Measurements from ENCODE around the gene DAPP1. TPM values are rescaled to one million over a fixed set of nuclear protein-coding genes. Genes with fewer than 3 reads are reported as not detected.
A peak's percentile ranks its signal among the peaks of the same experiment; 100 is the strongest.

DAPP1 gene
- polyA plus RNA-seq, 4 donors = 1.8 to 2.4 (median 1.8) TPM; not detected in 1

DNA sequence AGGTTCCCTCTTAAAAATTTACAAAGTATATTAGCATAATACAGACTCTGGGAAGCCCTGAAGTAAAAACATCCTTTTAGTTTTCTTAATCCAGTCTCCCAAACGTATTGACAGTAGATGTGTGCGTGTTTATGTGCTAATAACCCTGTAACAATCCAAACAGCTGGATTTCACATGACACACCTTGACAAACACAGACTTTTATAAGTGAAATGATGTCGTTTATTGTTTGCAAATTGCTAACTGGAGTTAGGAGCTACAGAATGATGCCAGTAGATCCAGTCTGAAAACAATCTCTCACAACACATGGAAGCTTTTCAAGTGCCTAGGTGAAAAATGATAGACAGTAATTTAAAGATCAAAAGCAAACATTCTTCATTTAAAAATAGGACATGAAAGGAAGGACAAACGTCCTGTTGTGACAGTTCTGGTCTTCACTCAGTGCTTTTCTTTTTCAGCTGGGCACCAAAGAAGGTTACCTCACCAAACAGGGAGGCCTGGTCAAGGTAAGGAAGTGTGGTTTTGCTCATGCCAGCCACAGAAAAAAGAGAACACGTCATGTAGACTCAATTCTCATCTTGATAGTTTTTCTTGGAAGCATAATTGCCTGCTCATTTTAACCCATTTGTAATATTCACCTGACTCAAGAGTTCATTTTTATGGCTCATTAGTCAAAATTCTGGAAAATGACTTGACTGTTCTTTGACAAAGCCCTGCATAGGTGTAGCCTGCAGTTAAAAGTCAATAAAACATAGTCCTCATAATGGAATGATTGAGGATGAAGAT is 44.7 kb downstream of the DAPP1 start:
- no peak overlapping the region for H3K27ac ChIP-seq (ENCODE audit: low read depth in 1 of 3, low read length in 2 of 3)
- peaks cover 0 to 2% (median 0%) of the 10 kb centered on the region in 3 donors for H3K27me3 ChIP-seq (ENCODE audit: control insufficient read depth in 3 of 3, insufficient read depth in 3 of 3, low read length in 3 of 3)
- no peak for DNase-seq
- peaks cover 0 to 2% (median 0%) of the 10 kb centered on the region in 3 donors for H3K36me3 ChIP-seq (ENCODE audit: control insufficient read depth in 3 of 3, insufficient read depth in 2 of 3, low read depth in 1 of 3, low read length in 3 of 3)
- H3K4me1 ChIP-seq (ENCODE audit: control insufficient read depth in 3 of 3, insufficient read depth in 2 of 3, low read depth in 1 of 3, low read length in 2 of 3) = no peaks in the 10 kb centered on the region
- FAIRE-seq = no peak
- no peaks in the 10 kb centered on the region for H3K9me3 ChIP-seq (ENCODE audit: control insufficient read depth in 2 of 2, insufficient read depth in 1 of 2, low read depth in 1 of 2, low read length in 1 of 2)
- no peak overlapping the region for H3K4me3 ChIP-seq (ENCODE audit: low read depth in 1 of 3, low read length in 3 of 3)
- 34 to 55% (median 40%) methylated on average over 5 of the region's 5 CpGs for WGBS, 3 donors

DNA sequence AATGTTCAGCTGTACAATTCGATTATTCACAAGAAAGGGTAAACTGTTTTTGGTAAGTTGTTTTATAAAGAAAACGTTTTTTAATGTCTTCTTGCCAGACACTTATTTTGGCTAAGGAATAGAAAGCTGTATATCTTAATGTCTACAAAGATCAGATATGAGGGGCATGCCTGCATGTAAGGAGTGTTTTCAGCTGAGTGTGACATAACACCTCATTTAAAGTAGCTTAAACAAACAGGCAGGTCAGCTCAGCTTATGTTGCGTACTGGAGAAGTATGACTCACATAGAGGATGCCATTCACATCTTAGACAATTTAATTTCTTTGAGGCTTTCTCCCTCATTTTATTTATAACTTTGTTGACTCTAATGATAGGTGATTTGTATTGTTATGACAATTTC is 47.2 kb downstream of the DAPP1 start:
- Histone ChIP-seq H3K27ac (ENCODE audit: low read depth in 1 of 3, low read length in 2 of 3) (no peak overlapping the region), H3K27me3 (ENCODE audit: control insufficient read depth in 3 of 3, insufficient read depth in 3 of 3, low read length in 3 of 3) (peaks cover 0 to under 1% (median 0%) of the 10 kb centered on the region in 3 donors), H3K9me3 (ENCODE audit: control insufficient read depth in 2 of 2, insufficient read depth in 1 of 2, low read depth in 1 of 2, low read length in 1 of 2) (no peaks in the 10 kb centered on the region), H3K36me3 (ENCODE audit: control insufficient read depth in 3 of 3, insufficient read depth in 2 of 3, low read depth in 1 of 3, low read length in 3 of 3) (peaks cover 0 to 2% (median 0%) of the 10 kb centered on the region in 3 donors), H3K4me1 (ENCODE audit: control insufficient read depth in 3 of 3, insufficient read depth in 2 of 3, low read depth in 1 of 3, low read length in 2 of 3) (no peaks in the 10 kb centered on the region), H3K4me3 (ENCODE audit: low read depth in 1 of 3, low read length in 3 of 3) (no peak overlapping the region)
- DNase-seq (no peak), FAIRE-seq (no peak)
- 61 to 75% (median 68%) methylated on average over 3 of the region's 3 CpGs for WGBS, 3 donors

DNA sequence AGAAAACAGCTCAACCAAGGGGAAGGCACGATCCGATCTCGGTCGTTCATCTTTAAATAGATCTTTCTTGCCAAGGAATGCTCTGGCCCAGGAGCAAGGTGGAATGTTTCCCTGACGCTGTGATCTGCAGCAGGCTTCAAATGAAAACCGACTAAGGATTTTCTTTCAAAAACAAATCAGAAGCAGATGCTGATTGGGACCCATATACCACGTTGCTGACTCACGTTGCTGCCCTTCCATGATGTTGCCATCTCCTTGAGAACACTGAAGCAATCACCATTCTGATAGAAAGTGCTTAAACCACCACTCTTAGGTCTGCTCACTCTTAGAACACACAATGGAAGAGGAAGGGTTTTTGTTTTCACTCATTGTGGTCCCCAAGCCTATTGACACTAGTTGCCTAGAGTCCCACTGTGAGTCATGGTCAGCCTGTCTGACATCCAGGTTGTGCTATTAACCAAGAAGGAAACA is 51.5 kb downstream of the DAPP1 start:
- Histone ChIP-seq H3K27ac (ENCODE audit: low read depth in 1 of 3, low read length in 2 of 3) (no peak overlapping the region), H3K36me3 (ENCODE audit: control insufficient read depth in 3 of 3, insufficient read depth in 2 of 3, low read depth in 1 of 3, low read length in 3 of 3) (peaks cover 0 to 2% (median 0%) of the 10 kb centered on the region in 3 donors), H3K27me3 (ENCODE audit: control insufficient read depth in 3 of 3, insufficient read depth in 3 of 3, low read length in 3 of 3) (no peaks in the 10 kb centered on the region), H3K4me1 (ENCODE audit: control insufficient read depth in 3 of 3, insufficient read depth in 2 of 3, low read depth in 1 of 3, low read length in 2 of 3) (no peaks in the 10 kb centered on the region), H3K4me3 (ENCODE audit: low read depth in 1 of 3, low read length in 3 of 3) (no peak overlapping the region), H3K9me3 (ENCODE audit: control insufficient read depth in 2 of 2, insufficient read depth in 1 of 2, low read depth in 1 of 2, low read length in 1 of 2) (no peaks in the 10 kb centered on the region)
- DNase-seq (no peak), FAIRE-seq (no peak)
- 64 to 75% (median 74%) methylated on average over 8 of the region's 8 CpGs for WGBS, 3 donors

DNA sequence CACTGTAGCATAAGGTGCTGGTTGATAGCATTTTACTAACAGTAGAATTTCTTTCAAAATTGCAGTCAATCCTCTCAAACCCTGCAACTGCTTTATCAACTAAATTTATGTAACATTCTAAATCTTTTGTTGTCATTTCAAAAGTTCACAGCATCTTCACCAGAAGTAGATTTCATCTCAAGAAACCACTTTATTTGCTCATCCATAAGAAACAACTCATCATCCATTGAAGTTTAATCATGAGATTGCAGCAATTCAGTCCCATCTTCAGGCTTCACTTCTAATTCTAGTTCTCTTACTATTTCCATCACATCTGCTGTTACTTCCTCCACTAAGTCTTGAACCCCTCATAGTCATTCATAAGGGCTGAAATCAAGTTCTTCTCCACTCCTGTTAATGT is 55.9 kb downstream of the DAPP1 start:
- DNase-seq = no peak
- Histone ChIP-seq H3K36me3 (ENCODE audit: control insufficient read depth in 3 of 3, insufficient read depth in 2 of 3, low read depth in 1 of 3, low read length in 3 of 3) (peaks cover 0 to 4% (median 2%) of the 10 kb centered on the region in 3 donors), H3K27ac (ENCODE audit: low read depth in 1 of 3, low read length in 2 of 3) (no peak overlapping the region), H3K27me3 (ENCODE audit: control insufficient read depth in 3 of 3, insufficient read depth in 3 of 3, low read length in 3 of 3) (no peaks in the 10 kb centered on the region), H3K4me1 (ENCODE audit: control insufficient read depth in 3 of 3, insufficient read depth in 2 of 3, low read depth in 1 of 3, low read length in 2 of 3) (no peaks in the 10 kb centered on the region), H3K9me3 (ENCODE audit: control insufficient read depth in 2 of 2, insufficient read depth in 1 of 2, low read depth in 1 of 2, low read length in 1 of 2) (no peaks in the 10 kb centered on the region), H3K4me3 (ENCODE audit: low read depth in 1 of 3, low read length in 3 of 3) (no peak overlapping the region)
- no peak for FAIRE-seq

DNA sequence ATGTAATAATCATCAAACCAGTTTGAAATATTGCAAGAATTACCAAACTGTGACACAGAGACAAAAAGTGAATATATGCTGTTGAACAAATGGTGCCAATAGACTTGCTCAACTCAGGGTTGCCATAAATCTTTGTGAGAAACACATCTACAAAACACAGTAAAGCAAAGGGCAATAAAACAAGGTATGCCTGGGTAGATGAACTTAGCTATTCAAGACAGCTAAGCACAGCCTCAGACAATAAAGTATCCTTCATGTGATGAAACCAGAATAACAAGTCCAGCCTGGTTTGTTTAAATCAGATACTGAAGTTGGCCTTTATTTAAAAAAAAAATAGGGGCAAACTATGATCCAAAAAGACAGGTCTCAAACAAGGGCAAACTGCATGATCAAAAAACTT is 58.4 kb downstream of the DAPP1 start:
- DNase-seq (peak in 1 of 2 donors; percentile 63), FAIRE-seq (no peak)
- H3K4me1 ChIP-seq (ENCODE audit: control insufficient read depth in 3 of 3, insufficient read depth in 2 of 3, low read depth in 1 of 3, low read length in 2 of 3) = no peaks in the 10 kb centered on the region
- H3K9me3 ChIP-seq (ENCODE audit: control insufficient read depth in 2 of 2, insufficient read depth in 1 of 2, low read depth in 1 of 2, low read length in 1 of 2) = no peaks in the 10 kb centered on the region
- no peak overlapping the region for H3K4me3 ChIP-seq (ENCODE audit: low read depth in 1 of 3, low read length in 3 of 3)
- H3K36me3 ChIP-seq (ENCODE audit: control insufficient read depth in 3 of 3, insufficient read depth in 2 of 3, low read depth in 1 of 3, low read length in 3 of 3) = peaks cover 2 to 6% (median 4%) of the 10 kb centered on the region in 3 donors
- no peaks in the 10 kb centered on the region for H3K27me3 ChIP-seq (ENCODE audit: control insufficient read depth in 3 of 3, insufficient read depth in 3 of 3, low read length in 3 of 3)
- no peak overlapping the region for H3K27ac ChIP-seq (ENCODE audit: low read depth in 1 of 3, low read length in 2 of 3)

DNA sequence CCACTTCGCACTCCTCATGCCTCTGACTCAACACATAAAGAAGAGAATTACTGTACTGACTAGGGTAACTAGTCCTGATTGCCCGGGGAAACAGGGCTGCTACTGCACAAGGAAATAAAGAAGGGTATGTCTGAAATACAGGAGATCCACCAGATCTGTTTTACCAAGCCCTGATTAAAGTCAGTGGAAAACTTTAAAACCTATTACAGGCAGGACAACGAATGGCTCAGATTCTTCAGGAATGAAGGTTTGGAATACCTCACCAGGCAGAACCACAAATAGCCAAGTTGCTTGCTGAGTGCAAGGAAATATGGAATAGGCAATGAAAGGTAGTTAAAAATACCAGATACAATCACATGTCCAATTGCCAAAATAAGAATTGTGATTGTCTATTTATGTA is 60.3 kb downstream of the DAPP1 start:
- WGBS, 3 donors = 88 to 95% (median 91%) methylated on average over 3 of the region's 3 CpGs
- no peaks in the 10 kb centered on the region for H3K9me3 ChIP-seq (ENCODE audit: control insufficient read depth in 2 of 2, insufficient read depth in 1 of 2, low read depth in 1 of 2, low read length in 1 of 2)
- no peak overlapping the region for H3K4me3 ChIP-seq (ENCODE audit: low read depth in 1 of 3, low read length in 3 of 3)
- H3K27ac ChIP-seq (ENCODE audit: low read depth in 1 of 3, low read length in 2 of 3) = no peak overlapping the region
- peaks cover 8 to 12% (median 11%) of the 10 kb centered on the region in 3 donors for H3K36me3 ChIP-seq (ENCODE audit: control insufficient read depth in 3 of 3, insufficient read depth in 2 of 3, low read depth in 1 of 3, low read length in 3 of 3)
- H3K27me3 ChIP-seq (ENCODE audit: control insufficient read depth in 3 of 3, insufficient read depth in 3 of 3, low read length in 3 of 3) = no peaks in the 10 kb centered on the region
- no peaks in the 10 kb centered on the region for H3K4me1 ChIP-seq (ENCODE audit: control insufficient read depth in 3 of 3, insufficient read depth in 2 of 3, low read depth in 1 of 3, low read length in 2 of 3)
- no peak for DNase-seq
- no peak for FAIRE-seq

DNA sequence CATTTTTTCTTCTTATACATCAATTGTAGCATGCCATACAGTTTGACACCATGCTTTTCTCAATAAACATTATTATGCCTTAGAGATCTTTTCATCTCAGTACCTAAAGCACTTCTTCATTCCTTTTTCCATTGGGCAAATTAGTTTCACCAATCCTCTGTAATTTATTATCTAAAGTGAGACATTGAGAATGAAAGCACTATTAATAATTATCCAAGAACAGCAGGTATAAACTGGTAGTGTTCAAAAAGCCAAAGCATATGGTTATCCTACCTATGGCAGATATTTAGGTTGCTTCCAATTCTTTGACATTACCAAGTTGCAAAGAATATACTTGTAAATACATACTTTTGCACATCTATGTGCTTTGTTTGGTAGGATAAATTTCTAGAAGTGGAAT is 62.0 kb downstream of the DAPP1 start:
- H3K36me3 ChIP-seq (ENCODE audit: control insufficient read depth in 3 of 3, insufficient read depth in 2 of 3, low read depth in 1 of 3, low read length in 3 of 3) = peaks cover 8 to 12% (median 11%) of the 10 kb centered on the region in 3 donors
- H3K4me1 ChIP-seq (ENCODE audit: control insufficient read depth in 3 of 3, insufficient read depth in 2 of 3, low read depth in 1 of 3, low read length in 2 of 3) = no peaks in the 10 kb centered on the region
- H3K27me3 ChIP-seq (ENCODE audit: control insufficient read depth in 3 of 3, insufficient read depth in 3 of 3, low read length in 3 of 3) = no peaks in the 10 kb centered on the region
- H3K9me3 ChIP-seq (ENCODE audit: control insufficient read depth in 2 of 2, insufficient read depth in 1 of 2, low read depth in 1 of 2, low read length in 1 of 2) = no peaks in the 10 kb centered on the region
- H3K4me3 ChIP-seq (ENCODE audit: low read depth in 1 of 3, low read length in 3 of 3) = no peak overlapping the region
- no peak for DNase-seq
- FAIRE-seq = no peak
- no peak overlapping the region for H3K27ac ChIP-seq (ENCODE audit: low read depth in 1 of 3, low read length in 2 of 3)

DNA sequence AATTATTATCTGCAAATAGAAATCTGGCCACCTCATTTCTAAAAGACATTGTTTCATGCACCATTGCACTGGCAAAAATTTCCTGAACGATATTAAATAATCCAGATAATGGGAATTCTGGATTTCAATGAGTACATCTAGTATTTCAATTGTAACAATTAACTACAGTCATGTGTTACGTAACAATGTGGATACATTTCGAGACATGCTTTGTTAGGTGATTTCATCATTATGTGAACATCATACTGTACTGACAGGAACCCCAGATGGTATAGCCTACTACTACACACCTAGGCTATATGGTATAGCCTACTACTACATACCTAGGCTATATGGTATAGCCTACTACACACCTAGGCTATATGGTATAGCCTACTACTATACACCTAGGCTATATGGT is 62.8 kb downstream of the DAPP1 start:
- no peaks in the 10 kb centered on the region for H3K4me1 ChIP-seq (ENCODE audit: control insufficient read depth in 3 of 3, insufficient read depth in 2 of 3, low read depth in 1 of 3, low read length in 2 of 3)
- 92 to 95% (median 94%) methylated on average over 3 of the region's 3 CpGs for WGBS, 3 donors
- DNase-seq = no peak
- H3K9me3 ChIP-seq (ENCODE audit: control insufficient read depth in 2 of 2, insufficient read depth in 1 of 2, low read depth in 1 of 2, low read length in 1 of 2) = no peaks in the 10 kb centered on the region
- no peak overlapping the region for H3K27ac ChIP-seq (ENCODE audit: low read depth in 1 of 3, low read length in 2 of 3)
- H3K4me3 ChIP-seq (ENCODE audit: low read depth in 1 of 3, low read length in 3 of 3) = no peak overlapping the region
- no peaks in the 10 kb centered on the region for H3K27me3 ChIP-seq (ENCODE audit: control insufficient read depth in 3 of 3, insufficient read depth in 3 of 3, low read length in 3 of 3)
- H3K36me3 ChIP-seq (ENCODE audit: control insufficient read depth in 3 of 3, insufficient read depth in 2 of 3, low read depth in 1 of 3, low read length in 3 of 3) = peaks cover 8 to 12% (median 11%) of the 10 kb centered on the region in 3 donors
- no peak for FAIRE-seq

Data from small intestine (tissue), 7 donors.